IPS-20b (cell line): ENCODE data around the gene N4BP2L1.

Experiments used
- H3K27ac ChIP-seq: one replicate; pipeline ENCODE4 v1.5.1; 2013; ENCODE audit warnings: low read length
- H3K27me3 ChIP-seq: 2 replicates; pipeline ENCODE4 v1.6.1; 2013; ENCODE audit warnings: mild to moderate bottlenecking, low read length, inconsistent platforms; ENCODE audit not compliant: insufficient read depth
- H3K36me3 ChIP-seq: 2 replicates; pipeline ENCODE4 v1.6.1; 2013; ENCODE audit warnings: low read depth, mild to moderate bottlenecking, inconsistent platforms, low read length, moderate library complexity; ENCODE audit not compliant: insufficient read depth
- H3K4me1 ChIP-seq: 2 replicates; pipeline ENCODE4 v1.6.1; 2013; ENCODE audit warnings: mild to moderate bottlenecking, control low read depth, inconsistent platforms, low read length, moderate library complexity; ENCODE audit not compliant: insufficient read depth
- H3K4me3 ChIP-seq: 2 replicates; pipeline ENCODE4 v1.5.1; 2013; ENCODE audit warnings: mild to moderate bottlenecking, low read length, inconsistent platforms
- H3K9ac ChIP-seq: 2 replicates; pipeline ENCODE4 v1.6.1; 2013; ENCODE audit warnings: low read depth, mild to moderate bottlenecking, inconsistent platforms, low read length, moderate library complexity
- H3K9me3 ChIP-seq: 2 replicates; pipeline ENCODE4 v1.6.1; 2013; ENCODE audit warnings: mild to moderate bottlenecking, low read depth, low read length, inconsistent platforms; ENCODE audit not compliant: insufficient read depth

The N4BP2L1 gene

GRCh38 chr13:32414580-32414979 is 13.3 kb downstream of the N4BP2L1 start:
- Histone ChIP-seq H3K4me3 (no peak overlapping the region), H3K36me3 (no peaks in the 10 kb centered on the region), H3K9ac (no peak overlapping the region), H3K27ac (no peak overlapping the region), H3K9me3 (peaks cover 10% of the 10 kb centered on the region), H3K27me3 (peaks cover 10% of the 10 kb centered on the region; the same call in 1 of the 2 replicates), H3K4me1 (no peaks in the 10 kb centered on the region)

- Histone ChIP-seq H3K27ac (no peak overlapping the region), H3K4me3 (no peak overlapping the region), H3K9me3 (peaks cover 5% of the 10 kb centered on the region), H3K9ac (no peak overlapping the region), H3K27me3 (peaks cover 21% of the 10 kb centered on the region), H3K36me3 (no peaks in the 10 kb centered on the region), H3K4me1 (peaks cover 12% of the 10 kb centered on the region)
Observed at GRCh38 chr13:32413284-32413683, 14.6 kb downstream of the N4BP2L1 start.

GRCh38 chr13:32409561-32410421 is 18.1 kb downstream of the N4BP2L1 start:
- H3K9me3 ChIP-seq, result no peaks in the 10 kb centered on the region
- peaks cover 15% of the 10 kb centered on the region for H3K4me1 ChIP-seq
- H3K4me3 ChIP-seq, result peak overlapping the region; percentile 76
- H3K27me3 ChIP-seq, result peaks cover 27% of the 10 kb centered on the region
- peak overlapping the region; percentile 69; the same call in 1 of the 2 replicates for H3K9ac ChIP-seq
- no peaks in the 10 kb centered on the region for H3K36me3 ChIP-seq
- no peak overlapping the region for H3K27ac ChIP-seq

GRCh38 chr13:32409001-32409313 is 19.0 kb downstream of the N4BP2L1 start:
- peaks cover 15% of the 10 kb centered on the region for H3K4me1 ChIP-seq
- no peak overlapping the region for H3K27ac ChIP-seq
- no peaks in the 10 kb centered on the region for H3K36me3 ChIP-seq
- H3K4me3 ChIP-seq, result 0 out of 2 replicates have a peak overlapping the region, but pooled peaks have one; percentile 76
- H3K27me3 ChIP-seq, result peaks cover 27% of the 10 kb centered on the region
- peak overlapping the region; percentile 69; the same call in 1 of the 2 replicates for H3K9ac ChIP-seq
- no peaks in the 10 kb centered on the region for H3K9me3 ChIP-seq

GRCh38 chr13:32408296-32409000 is 19.5 kb downstream of the N4BP2L1 start:
- Histone ChIP-seq H3K9me3 (no peaks in the 10 kb centered on the region), H3K4me1 (peaks cover 15% of the 10 kb centered on the region), H3K9ac (no peak overlapping the region), H3K27ac (no peak overlapping the region), H3K4me3 (no peak overlapping the region), H3K36me3 (no peaks in the 10 kb centered on the region), H3K27me3 (peaks cover 27% of the 10 kb centered on the region)

GRCh38 chr13:32407854-32408253 is 20.1 kb downstream of the N4BP2L1 start:
- Histone ChIP-seq H3K9me3 (no peaks in the 10 kb centered on the region), H3K9ac (no peak overlapping the region), H3K4me1 (peaks cover 15% of the 10 kb centered on the region), H3K4me3 (no peak overlapping the region), H3K27ac (no peak overlapping the region), H3K27me3 (peaks cover 27% of the 10 kb centered on the region), H3K36me3 (no peaks in the 10 kb centered on the region)

GRCh38 chr13:32403108-32403507 is 24.8 kb downstream of the N4BP2L1 start:
- H3K36me3 ChIP-seq, result peaks cover 12% of the 10 kb centered on the region; the same call in 1 of the 2 replicates
- H3K4me1 ChIP-seq, result peaks cover 1% of the 10 kb centered on the region; the same call in 1 of the 2 replicates
- no peaks in the 10 kb centered on the region for H3K9me3 ChIP-seq
- H3K4me3 ChIP-seq, result no peak overlapping the region
- H3K27me3 ChIP-seq, result peaks cover 5% of the 10 kb centered on the region; the same call in 1 of the 2 replicates
- H3K9ac ChIP-seq, result no peak overlapping the region
- H3K27ac ChIP-seq, result no peak overlapping the region

- Histone ChIP-seq H3K4me3 (no peak overlapping the region), H3K9ac (no peak overlapping the region), H3K27ac (no peak overlapping the region), H3K36me3 (peaks cover 12% of the 10 kb centered on the region; the same call in 1 of the 2 replicates), H3K4me1 (peaks cover 11% of the 10 kb centered on the region), H3K9me3 (no peaks in the 10 kb centered on the region), H3K27me3 (no peaks in the 10 kb centered on the region)
Observed at GRCh38 chr13:32391101-32391619, 36.8 kb downstream of the N4BP2L1 start.

GRCh38 chr13:32390484-32390883 is 37.4 kb downstream of the N4BP2L1 start:
- Histone ChIP-seq H3K27ac (no peak overlapping the region), H3K36me3 (peaks cover 13% of the 10 kb centered on the region; the same call in 1 of the 2 replicates), H3K27me3 (no peaks in the 10 kb centered on the region), H3K9ac (no peak overlapping the region), H3K4me1 (peaks cover 11% of the 10 kb centered on the region), H3K9me3 (no peaks in the 10 kb centered on the region), H3K4me3 (no peak overlapping the region)

GRCh38 chr13:32390048-32390447 is 37.9 kb downstream of the N4BP2L1 start:
- peaks cover 16% of the 10 kb centered on the region; the same call in 1 of the 2 replicates for H3K36me3 ChIP-seq
- no peak overlapping the region for H3K27ac ChIP-seq
- peaks cover 11% of the 10 kb centered on the region for H3K4me1 ChIP-seq
- no peak overlapping the region for H3K9ac ChIP-seq
- H3K27me3 ChIP-seq, result no peaks in the 10 kb centered on the region
- no peak overlapping the region for H3K4me3 ChIP-seq
- H3K9me3 ChIP-seq, result no peaks in the 10 kb centered on the region

- Histone ChIP-seq H3K4me1 (peaks cover under 1% of the 10 kb centered on the region; the same call in 1 of the 2 replicates), H3K27ac (no peak overlapping the region), H3K4me3 (no peak overlapping the region), H3K27me3 (no peaks in the 10 kb centered on the region), H3K9me3 (no peaks in the 10 kb centered on the region), H3K9ac (no peak overlapping the region), H3K36me3 (peaks cover 30% of the 10 kb centered on the region)
Observed at GRCh38 chr13:32385410-32385809, 42.5 kb downstream of the N4BP2L1 start.
